ENCODE data around the gene BRWD1.

DNA sequence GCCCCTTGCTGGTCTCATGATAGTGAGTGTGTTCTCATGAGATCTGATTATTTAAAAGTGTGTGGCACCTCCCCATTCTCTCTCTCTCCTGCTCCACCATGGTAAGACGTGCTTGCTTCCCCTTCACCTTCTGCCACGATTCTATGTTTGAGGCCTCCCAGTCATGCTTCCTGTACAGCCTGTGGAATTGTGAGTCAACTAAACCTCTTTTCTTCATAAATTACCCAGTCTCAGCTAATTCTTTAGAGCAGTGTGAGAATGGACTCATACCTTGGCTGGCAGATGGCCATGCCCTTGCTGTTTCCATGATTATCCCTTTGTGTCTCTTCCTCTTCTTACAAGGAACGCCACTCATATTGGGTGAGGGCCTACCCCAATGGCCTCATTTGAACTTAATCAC is 170.5 kb downstream of the BRWD1 start:
- TF ChIP-seq POLR2A (IDR thresholded peaks at IDR 0.05; ENCODE audit: low read depth, low read length): no peak
- no peak for TF ChIP-seq POLR2AphosphoS5 (IDR thresholded peaks at IDR 0.05; ENCODE audit: low read depth, low read length)
- no peak for TF ChIP-seq TAF1 (IDR thresholded peaks at IDR 0.05; ENCODE audit: low read depth, low read length)
- no peak for TF ChIP-seq PAX5 (IDR thresholded peaks at IDR 0.05; ENCODE audit: insufficient read depth, low read length, severe bottlenecking)
- no peak for TF ChIP-seq POU2F2 (IDR thresholded peaks at IDR 0.05; ENCODE audit: low read depth, low read length)
